ENCODE results near the gene AGPAT2.

Gene AGPAT2

DNA sequence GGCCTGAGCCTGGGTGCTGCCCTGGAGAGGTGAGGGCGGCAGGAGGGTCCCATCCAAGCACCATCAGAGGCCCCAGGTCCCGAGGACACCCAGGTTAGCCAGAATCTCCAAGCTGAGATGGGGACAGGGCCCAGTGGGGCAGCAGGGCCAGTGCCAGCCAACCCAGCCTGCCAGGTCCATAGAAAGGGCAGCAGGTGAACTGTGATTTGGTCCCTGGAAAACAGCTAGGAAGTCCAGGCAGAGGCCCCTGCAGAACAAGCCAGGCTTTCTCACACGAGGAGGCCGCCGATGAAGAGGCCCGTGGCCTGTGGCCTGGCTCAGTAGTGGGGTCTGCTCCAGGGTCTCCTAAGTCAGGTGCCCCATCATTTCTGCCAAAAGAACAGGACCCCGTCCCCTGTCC is 2.0 kb downstream of the AGPAT2 start:
- H3K27ac ChIP-seq (ENCODE audit: low read depth, low read length), result no peak overlapping the region

DNA sequence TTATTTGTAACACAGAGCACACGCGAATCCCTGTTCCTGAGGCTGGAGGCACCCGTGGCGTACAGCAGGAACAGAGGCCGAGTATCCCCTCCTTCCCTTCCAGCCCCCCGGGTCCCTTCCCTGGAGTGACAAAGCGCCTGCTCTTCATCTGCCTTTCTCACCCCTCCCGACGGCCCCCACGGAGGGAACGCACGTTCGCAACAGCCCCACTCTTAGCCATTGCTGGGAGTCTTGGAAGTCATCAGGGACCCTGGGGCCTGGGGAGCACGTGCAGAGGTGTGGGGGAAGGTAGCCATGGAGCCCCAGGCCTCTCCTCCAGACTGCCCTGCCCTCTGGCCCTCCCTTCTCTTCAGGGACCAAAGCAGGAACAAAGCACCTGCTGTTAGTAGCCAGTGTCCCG is 2.5 kb downstream of the AGPAT2 start:
- H3K4me2 ChIP-seq (ENCODE audit: low read length), result no peak overlapping the region
- H3K4me1 ChIP-seq (ENCODE audit: control insufficient read depth, low read length), result peaks cover 23% of the 10 kb centered on the region
- TF ChIP-seq, protein P1, sequence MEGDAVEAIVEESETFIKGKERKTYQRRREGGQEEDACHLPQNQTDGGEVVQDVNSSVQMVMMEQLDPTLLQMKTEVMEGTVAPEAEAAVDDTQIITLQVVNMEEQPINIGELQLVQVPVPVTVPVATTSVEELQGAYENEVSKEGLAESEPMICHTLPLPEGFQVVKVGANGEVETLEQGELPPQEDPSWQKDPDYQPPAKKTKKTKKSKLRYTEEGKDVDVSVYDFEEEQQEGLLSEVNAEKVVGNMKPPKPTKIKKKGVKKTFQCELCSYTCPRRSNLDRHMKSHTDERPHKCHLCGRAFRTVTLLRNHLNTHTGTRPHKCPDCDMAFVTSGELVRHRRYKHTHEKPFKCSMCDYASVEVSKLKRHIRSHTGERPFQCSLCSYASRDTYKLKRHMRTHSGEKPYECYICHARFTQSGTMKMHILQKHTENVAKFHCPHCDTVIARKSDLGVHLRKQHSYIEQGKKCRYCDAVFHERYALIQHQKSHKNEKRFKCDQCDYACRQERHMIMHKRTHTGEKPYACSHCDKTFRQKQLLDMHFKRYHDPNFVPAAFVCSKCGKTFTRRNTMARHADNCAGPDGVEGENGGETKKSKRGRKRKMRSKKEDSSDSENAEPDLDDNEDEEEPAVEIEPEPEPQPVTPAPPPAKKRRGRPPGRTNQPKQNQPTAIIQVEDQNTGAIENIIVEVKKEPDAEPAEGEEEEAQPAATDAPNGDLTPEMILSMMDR (IDR thresholded peaks at IDR 0.05; ENCODE audit: low read depth, low read length, poor library complexity, severe bottlenecking), result no peak
- no peak for TF ChIP-seq EZH2phosphoT487 (IDR thresholded peaks at IDR 0.05; ENCODE audit: borderline replicate concordance, low read length)
- H4K20me1 ChIP-seq (ENCODE audit: control insufficient read depth, insufficient read depth, low read depth, low read length), result peaks cover 9% of the 10 kb centered on the region; the same call in 1 of the 2 replicates
- peaks cover 19% of the 10 kb centered on the region for H3K27me3 ChIP-seq (ENCODE audit: control insufficient read depth, low read length)
- no peaks in the 10 kb centered on the region for H3K36me3 ChIP-seq (ENCODE audit: control insufficient read depth, low read length)
- no peaks in the 10 kb centered on the region for H3K9me3 ChIP-seq (ENCODE audit: control insufficient read depth, insufficient read depth, low read length)
- no peak overlapping the region for H3K27ac ChIP-seq (ENCODE audit: low read depth, low read length)
- no peaks in the 10 kb centered on the region for H3K9me2 ChIP-seq (replicated peaks; ENCODE audit: control insufficient read depth, low read length)
- H3F3A ChIP-seq (ENCODE audit: control insufficient read depth, insufficient read depth), result 0 out of 2 replicates have a peak, but pooled peaks cover 5% of the 10 kb centered on the region
- H3K79me2 ChIP-seq (ENCODE audit: control insufficient read depth, low read length), result peaks cover 22% of the 10 kb centered on the region
- H3K4me3 ChIP-seq (ENCODE audit: low read length), result no peak overlapping the region

More for the DNA sequence above, 2.0 kb downstream of the AGPAT2 start:
- no peaks in the 10 kb centered on the region for H3K36me3 ChIP-seq (ENCODE audit: control insufficient read depth, low read length)
- TF ChIP-seq, protein P1 (IDR thresholded peaks at IDR 0.05; ENCODE audit: low read depth, low read length, poor library complexity, severe bottlenecking), result no peak
- TF ChIP-seq EZH2phosphoT487 (IDR thresholded peaks at IDR 0.05; ENCODE audit: borderline replicate concordance, low read length), result no peak
- peaks cover 23% of the 10 kb centered on the region for H3K27me3 ChIP-seq (ENCODE audit: control insufficient read depth, low read length)
- H4K20me1 ChIP-seq (ENCODE audit: control insufficient read depth, insufficient read depth, low read depth, low read length), result peaks cover 9% of the 10 kb centered on the region; the same call in 1 of the 2 replicates
- H3K79me2 ChIP-seq (ENCODE audit: control insufficient read depth, low read length), result peaks cover 22% of the 10 kb centered on the region
- no peak overlapping the region for H3K4me3 ChIP-seq (ENCODE audit: low read length)
- peak overlapping the region; percentile 87; the same call in 1 of the 2 replicates for H3K4me2 ChIP-seq (ENCODE audit: low read length)
- no peaks in the 10 kb centered on the region for H3K9me2 ChIP-seq (replicated peaks; ENCODE audit: control insufficient read depth, low read length)
- H3K9me3 ChIP-seq (ENCODE audit: control insufficient read depth, insufficient read depth, low read length), result no peaks in the 10 kb centered on the region
- 0 out of 2 replicates have a peak, but pooled peaks cover 5% of the 10 kb centered on the region for H3F3A ChIP-seq (ENCODE audit: control insufficient read depth, insufficient read depth)
- H3K4me1 ChIP-seq (ENCODE audit: control insufficient read depth, low read length), result peaks cover 23% of the 10 kb centered on the region

DNA sequence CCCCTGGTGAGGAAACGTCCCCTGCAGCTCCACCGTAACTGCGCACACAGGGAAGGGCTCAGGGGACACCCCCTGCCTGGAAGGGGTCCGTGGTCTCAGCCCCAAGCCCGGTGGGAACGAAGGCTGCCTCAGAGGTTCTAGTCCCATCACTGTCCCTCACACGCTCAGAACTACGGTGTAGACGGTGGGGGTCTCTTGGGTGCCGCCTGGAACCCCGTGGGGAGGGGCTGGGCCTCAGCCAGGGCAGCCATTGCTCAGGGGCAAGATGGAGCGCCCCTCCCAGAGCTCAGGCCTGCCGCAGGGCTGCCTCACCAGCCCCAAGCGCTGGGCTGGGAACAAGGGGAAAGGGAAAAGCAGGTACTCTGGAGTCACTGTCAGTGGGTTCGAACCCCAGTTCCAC is 2.9 kb downstream of the AGPAT2 start:
- Histone ChIP-seq H3K9me2 (replicated peaks; ENCODE audit: control insufficient read depth, low read length) (no peaks in the 10 kb centered on the region), H3K4me1 (ENCODE audit: control insufficient read depth, low read length) (peaks cover 23% of the 10 kb centered on the region), H4K20me1 (ENCODE audit: control insufficient read depth, insufficient read depth, low read depth, low read length) (peaks cover 9% of the 10 kb centered on the region; the same call in 1 of the 2 replicates), H3K27me3 (ENCODE audit: control insufficient read depth, low read length) (peaks cover 18% of the 10 kb centered on the region), H3K4me3 (ENCODE audit: low read length) (no peak overlapping the region), H3F3A (ENCODE audit: control insufficient read depth, insufficient read depth) (0 out of 2 replicates have a peak, but pooled peaks cover 5% of the 10 kb centered on the region), H3K27ac (ENCODE audit: low read depth, low read length) (no peak overlapping the region), H3K79me2 (ENCODE audit: control insufficient read depth, low read length) (peaks cover 22% of the 10 kb centered on the region), H3K36me3 (ENCODE audit: control insufficient read depth, low read length) (no peaks in the 10 kb centered on the region), H3K4me2 (ENCODE audit: low read length) (no peak overlapping the region), H3K9me3 (ENCODE audit: control insufficient read depth, insufficient read depth, low read length) (no peaks in the 10 kb centered on the region)
- no peak for TF ChIP-seq EZH2phosphoT487 (IDR thresholded peaks at IDR 0.05; ENCODE audit: borderline replicate concordance, low read length)
- TF ChIP-seq, protein P1 (IDR thresholded peaks at IDR 0.05; ENCODE audit: low read depth, low read length, poor library complexity, severe bottlenecking), result no peak
